Loucy (cell line): ENCODE measurements around the gene TRIM46.
"Not testable (repeated sequence)": the region's sequence is repeated elsewhere in the genome, so short reads cannot be mapped to it uniquely, and the experiment has no call there.

ENCODE experiments used
- H2AFZ ChIP-seq: fragments of 200-600 bp; sonication (generic); 2 replicates; pipeline ENCODE4 v1.6.0; 2016; ENCODE audit warnings: antibody characterized with exemption, mild to moderate bottlenecking, low read length, moderate library complexity
- H3F3A ChIP-seq: fragments of 200-600 bp; 2 replicates; pipeline ENCODE4 v1.6.0; 2016; ENCODE audit warnings: antibody characterized with exemption, low read depth, mild to moderate bottlenecking
- H3K27me3 ChIP-seq: fragments of 200-600 bp; sonication (generic); 2 replicates; pipeline ENCODE4 v1.6.1; 2014; ENCODE audit warnings: low read length, mild to moderate bottlenecking; ENCODE audit not compliant: insufficient read depth, poor library complexity, severe bottlenecking
- H3K36me3 ChIP-seq: fragments of 200-600 bp; sonication (generic); 2 replicates; pipeline ENCODE4 v1.6.1; 2016; ENCODE audit warnings: low read length; ENCODE audit not compliant: insufficient read depth
- H3K4me1 ChIP-seq: fragments of 200-600 bp; sonication (generic); 2 replicates; pipeline ENCODE4 v1.5.1; 2014; ENCODE audit warnings: low read length, mild to moderate bottlenecking; ENCODE audit not compliant: insufficient read depth, poor library complexity, severe bottlenecking
- H3K4me2 ChIP-seq: fragments of 200-600 bp; sonication (generic); 2 replicates; pipeline ENCODE4 v1.6.0; 2014; ENCODE audit warnings: antibody characterized with exemption, low read length, low read depth, mild to moderate bottlenecking; ENCODE audit not compliant: poor library complexity, severe bottlenecking
- H3K4me3 ChIP-seq: fragments of 200-600 bp; sonication (generic); 2 replicates; pipeline ENCODE4 v1.5.1; 2014; ENCODE audit warnings: low read length, mild to moderate bottlenecking, mixed read lengths; ENCODE audit not compliant: poor library complexity, severe bottlenecking
- H3K79me2 ChIP-seq: fragments of 200-600 bp; sonication (generic); 2 replicates; pipeline ENCODE4 v1.6.1; 2014; ENCODE audit warnings: low read length; ENCODE audit not compliant: insufficient read depth
- H3K9ac ChIP-seq: fragments of 200-600 bp; sonication (generic); 2 replicates; pipeline ENCODE4 v1.6.0; 2014; ENCODE audit warnings: mild to moderate bottlenecking, low read depth, low read length, moderate library complexity; ENCODE audit not compliant: poor library complexity, severe bottlenecking
- H3K9me2 ChIP-seq: fragments of 200-600 bp; sonication (generic); replicated peaks from 2 replicates; pipeline ENCODE4 v1.6.1; 2016; ENCODE audit warnings: low read depth, low read length, mixed read lengths
- H3K9me3 ChIP-seq: fragments of 200-600 bp; sonication (generic); 2 replicates; pipeline ENCODE4 v1.6.1; 2014; ENCODE audit warnings: mild to moderate bottlenecking, antibody characterized with exemption, low read length, low read depth; ENCODE audit not compliant: insufficient read depth
- H4K20me1 ChIP-seq: fragments of 200-600 bp; sonication (generic); 2 replicates; pipeline ENCODE4 v1.6.0; 2014; ENCODE audit warnings: antibody characterized with exemption, low read length, mild to moderate bottlenecking; ENCODE audit not compliant: insufficient read depth, poor library complexity, severe bottlenecking
- EZH2phosphoT487 ChIP-seq: fragments of 200-600 bp; IDR thresholded peaks from 2 replicates; pipeline ENCODE4 v1.6.1; 2018; ENCODE audit warnings: antibody characterized with exemption, mild to moderate bottlenecking, moderate library complexity, borderline replicate concordance
- TF ChIP-seq, protein P1 (sequence below): fragments of 200-600 bp; sonication (generic); conservative IDR thresholded peaks from 2 replicates; pipeline ENCODE4 v1.5.1; 2014; ENCODE audit warnings: mild to moderate bottlenecking, antibody characterized with exemption, low read length

TRIM46 gene

GRCh38 chr1:155191904-155192303, 18.3 kb downstream of the TRIM46 start:
- Histone ChIP-seq H3K4me3 (no peak overlapping the region), H3K4me1 (peaks cover 16% of the 10 kb centered on the region), H3K4me2 (no peak overlapping the region), H3K27me3 (no peaks in the 10 kb centered on the region), H3K79me2 (no peaks in the 10 kb centered on the region), H4K20me1 (no peaks in the 10 kb centered on the region), H2AFZ (no peak overlapping the region), H3F3A (no peaks in the 10 kb centered on the region), H3K36me3 (no peaks in the 10 kb centered on the region), H3K9me3 (no peaks in the 10 kb centered on the region), H3K9me2 (no peaks in the 10 kb centered on the region), H3K9ac (no peak overlapping the region)
- no peak for TF ChIP-seq EZH2phosphoT487
- TF ChIP-seq, protein P1, sequence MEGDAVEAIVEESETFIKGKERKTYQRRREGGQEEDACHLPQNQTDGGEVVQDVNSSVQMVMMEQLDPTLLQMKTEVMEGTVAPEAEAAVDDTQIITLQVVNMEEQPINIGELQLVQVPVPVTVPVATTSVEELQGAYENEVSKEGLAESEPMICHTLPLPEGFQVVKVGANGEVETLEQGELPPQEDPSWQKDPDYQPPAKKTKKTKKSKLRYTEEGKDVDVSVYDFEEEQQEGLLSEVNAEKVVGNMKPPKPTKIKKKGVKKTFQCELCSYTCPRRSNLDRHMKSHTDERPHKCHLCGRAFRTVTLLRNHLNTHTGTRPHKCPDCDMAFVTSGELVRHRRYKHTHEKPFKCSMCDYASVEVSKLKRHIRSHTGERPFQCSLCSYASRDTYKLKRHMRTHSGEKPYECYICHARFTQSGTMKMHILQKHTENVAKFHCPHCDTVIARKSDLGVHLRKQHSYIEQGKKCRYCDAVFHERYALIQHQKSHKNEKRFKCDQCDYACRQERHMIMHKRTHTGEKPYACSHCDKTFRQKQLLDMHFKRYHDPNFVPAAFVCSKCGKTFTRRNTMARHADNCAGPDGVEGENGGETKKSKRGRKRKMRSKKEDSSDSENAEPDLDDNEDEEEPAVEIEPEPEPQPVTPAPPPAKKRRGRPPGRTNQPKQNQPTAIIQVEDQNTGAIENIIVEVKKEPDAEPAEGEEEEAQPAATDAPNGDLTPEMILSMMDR, result no peak

DNA sequence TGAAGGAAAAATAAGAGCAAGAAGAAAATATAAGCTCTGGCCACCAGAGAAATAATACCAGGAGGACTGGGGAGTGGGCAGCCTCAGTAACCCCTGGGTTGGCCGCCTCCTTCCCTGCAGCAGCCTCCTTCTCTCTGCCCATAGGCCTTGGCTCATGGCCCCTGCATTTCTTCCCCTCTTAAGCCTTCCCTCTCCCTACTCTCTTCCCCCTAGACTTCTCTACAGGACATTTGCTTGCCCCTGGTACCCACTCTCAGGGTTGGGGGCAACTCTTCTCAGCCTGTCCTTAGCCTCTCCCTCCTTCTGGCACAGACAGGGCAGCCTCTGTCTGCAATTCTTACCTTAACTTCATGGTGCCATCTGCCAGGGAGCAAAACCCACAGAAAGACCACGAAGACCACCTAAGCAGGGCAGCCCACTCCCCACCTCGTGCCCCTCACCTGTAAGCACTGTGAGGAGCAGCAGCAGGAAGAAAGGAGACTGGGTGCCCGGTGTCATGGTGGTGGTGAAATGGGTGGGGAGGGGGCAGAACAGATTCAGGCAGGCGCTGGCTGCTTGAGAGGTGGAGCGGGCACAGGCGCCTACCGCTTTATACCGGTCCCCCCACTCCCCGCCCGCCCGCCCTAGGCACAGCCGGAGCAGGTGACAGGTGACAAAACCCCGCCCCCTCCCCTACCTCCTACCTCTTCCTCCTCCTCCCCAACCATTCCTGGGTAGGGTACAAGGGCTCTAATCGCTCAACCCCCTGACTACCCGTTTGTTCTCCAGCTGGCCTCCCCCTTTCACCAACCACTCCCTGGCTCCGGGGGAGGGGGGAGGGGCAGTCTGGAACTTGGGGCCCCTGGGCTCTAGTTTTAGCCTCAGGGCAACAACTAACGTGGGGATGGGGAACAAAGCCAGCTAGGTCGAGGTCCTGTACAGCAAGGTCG, 19.0 kb downstream of the TRIM46 start:
- peak overlapping the region; percentile 74 for H3K4me3 ChIP-seq
- H3K9me3 ChIP-seq, result no peaks in the 10 kb centered on the region
- H2AFZ ChIP-seq, result peak overlapping the region; percentile 96
- TF ChIP-seq EZH2phosphoT487, result no peak
- TF ChIP-seq, protein P1, result no peak
- no peaks in the 10 kb centered on the region for H3K27me3 ChIP-seq
- H3K79me2 ChIP-seq, result no peaks in the 10 kb centered on the region
- H3K9me2 ChIP-seq, result no peaks in the 10 kb centered on the region
- H3K9ac ChIP-seq, result peak overlapping the region; percentile 74
- peak overlapping the region; percentile 93 for H3K4me2 ChIP-seq
- H3F3A ChIP-seq, result no peaks in the 10 kb centered on the region
- no peaks in the 10 kb centered on the region for H3K36me3 ChIP-seq
- H4K20me1 ChIP-seq, result no peaks in the 10 kb centered on the region
- peaks cover 16% of the 10 kb centered on the region for H3K4me1 ChIP-seq

DNA sequence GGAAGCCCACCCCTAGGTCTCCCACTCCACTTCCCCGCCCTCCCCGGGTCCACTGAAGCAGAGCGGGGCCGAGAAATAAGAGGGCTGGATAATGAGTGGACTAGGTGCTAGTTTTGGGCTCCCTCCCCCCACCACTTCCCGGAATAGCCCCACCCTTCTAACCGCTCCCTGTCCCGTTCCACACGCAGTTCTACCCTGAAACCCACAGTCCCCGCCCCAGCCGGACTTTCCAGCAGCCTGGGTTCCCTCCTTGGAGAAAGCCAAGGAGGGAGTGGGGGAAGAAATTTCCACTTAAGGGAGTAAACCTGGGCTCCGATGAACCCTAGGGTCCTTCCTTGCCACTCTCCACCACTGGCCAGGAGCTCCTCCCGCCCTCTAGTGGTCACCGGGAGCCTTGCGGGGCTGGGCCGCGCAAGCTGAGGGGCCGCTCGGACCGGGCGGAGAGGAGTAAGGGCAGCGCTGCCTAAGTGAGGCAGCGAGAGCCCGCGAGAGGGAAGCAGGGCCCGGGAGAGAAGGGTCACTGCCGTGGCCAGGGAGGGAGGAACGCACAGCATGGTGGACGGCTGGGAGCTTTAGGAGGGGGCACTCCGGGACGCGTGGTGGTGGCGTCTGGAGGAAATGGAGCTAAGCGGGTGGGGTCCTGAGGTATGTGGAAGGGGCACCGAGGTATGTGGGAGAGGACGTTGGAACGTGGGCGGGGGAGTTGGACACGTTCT, 19.8 kb downstream of the TRIM46 start:
- H3K27me3 ChIP-seq, result no peaks in the 10 kb centered on the region
- H4K20me1 ChIP-seq, result no peaks in the 10 kb centered on the region
- peak overlapping the region; percentile 93 for H3K4me2 ChIP-seq
- H3K9me2 ChIP-seq, result no peaks in the 10 kb centered on the region
- no peaks in the 10 kb centered on the region for H3K9me3 ChIP-seq
- H3K4me1 ChIP-seq, result peaks cover 16% of the 10 kb centered on the region
- peak overlapping the region; percentile 96 for H2AFZ ChIP-seq
- H3K9ac ChIP-seq, result peak overlapping the region; percentile 74
- H3K4me3 ChIP-seq, result peak overlapping the region; percentile 74
- TF ChIP-seq, protein P1, result peak; percentile 94
- no peak for TF ChIP-seq EZH2phosphoT487
- H3F3A ChIP-seq, result no peaks in the 10 kb centered on the region
- H3K36me3 ChIP-seq, result no peaks in the 10 kb centered on the region
- no peaks in the 10 kb centered on the region for H3K79me2 ChIP-seq

GRCh38 chr1:155193991-155194240, 20.3 kb downstream of the TRIM46 start:
- H3K9me3 ChIP-seq, H3K36me3 ChIP-seq, H3K9me2 ChIP-seq, H3F3A ChIP-seq, H3K79me2 ChIP-seq, H4K20me1 ChIP-seq, H3K27me3 ChIP-seq: not testable (repeated sequence)
- H3K4me1 ChIP-seq, result peaks cover 16% of the 10 kb centered on the region
- H2AFZ ChIP-seq, result peak overlapping the region; percentile 96
- H3K9ac ChIP-seq, result peak overlapping the region; percentile 74
- H3K4me3 ChIP-seq, result peak overlapping the region; percentile 74
- peak overlapping the region; percentile 93 for H3K4me2 ChIP-seq
